SH-SY5Y (cell line): ENCODE data around the gene LOXL4.

Source experiments
- GATA2 ChIP-seq: IDR thresholded peaks from 2 replicates; pipeline ENCODE4 v1.6.1; 2011; ENCODE audit warnings: mild to moderate bottlenecking, low read depth, low read length
- GATA3 ChIP-seq: IDR thresholded peaks from 2 replicates; pipeline ENCODE4 v1.6.1; 2011; ENCODE audit warnings: low read depth, mild to moderate bottlenecking, low read length, moderate library complexity

- TF ChIP-seq GATA3, result no peak
- no peak for TF ChIP-seq GATA2
Measured at GRCh38 chr10:98270073-98270740, 2.2 kb upstream of the LOXL4 start.
